Measurements from ENCODE around the gene ARFRP1.

The ARFRP1 gene

GRCh38 chr20:63690898-63691710 is 16.7 kb downstream of the ARFRP1 start:
- no peak for DNase-seq (ENCODE audit: low read depth)

GRCh38 chr20:63690003-63690897 is 17.5 kb downstream of the ARFRP1 start:
- DNase-seq (ENCODE audit: low read depth), result no peak

GRCh38 chr20:63689046-63690002 is 18.5 kb downstream of the ARFRP1 start:
- no peak for DNase-seq (ENCODE audit: low read depth)

- DNase-seq (ENCODE audit: low read depth), result no peak
These were observed 19.3 kb downstream of the ARFRP1 start for GRCh38 chr20:63688228-63689045.

GRCh38 chr20:63687419-63688178 is 20.2 kb downstream of the ARFRP1 start:
- DNase-seq (ENCODE audit: low read depth), result no peak

GRCh38 chr20:63686492-63687321 is 21.1 kb downstream of the ARFRP1 start:
- no peak for DNase-seq (ENCODE audit: low read depth)

GRCh38 chr20:63686094-63686491 is 21.7 kb downstream of the ARFRP1 start:
- no peak for DNase-seq (ENCODE audit: low read depth)

GRCh38 chr20:63685269-63686026 is 22.3 kb downstream of the ARFRP1 start:
- no peak for DNase-seq (ENCODE audit: low read depth)

GRCh38 chr20:63682384-63683139 is 25.2 kb downstream of the ARFRP1 start:
- DNase-seq (ENCODE audit: low read depth), result no peak

GRCh38 chr20:63681609-63682142 is 26.1 kb downstream of the ARFRP1 start:
- DNase-seq (ENCODE audit: low read depth), result no peak

GRCh38 chr20:63680857-63681608 is 26.7 kb downstream of the ARFRP1 start:
- no peak for DNase-seq (ENCODE audit: low read depth)

- no peak for DNase-seq (ENCODE audit: low read depth)
These were observed 27.3 kb downstream of the ARFRP1 start for GRCh38 chr20:63680427-63680826.

GRCh38 chr20:63679799-63680305 is 27.9 kb downstream of the ARFRP1 start:
- DNase-seq (ENCODE audit: low read depth), result no peak

- DNase-seq (ENCODE audit: low read depth), result no peak
These were observed 28.9 kb downstream of the ARFRP1 start for GRCh38 chr20:63678667-63679465.

- DNase-seq (ENCODE audit: low read depth), result no peak
These were observed 29.7 kb downstream of the ARFRP1 start for GRCh38 chr20:63678071-63678470.
